SK-N-SH (cell line): ENCODE measurements around the gene ERLIN1. TPM values are rescaled to one million over a fixed set of nuclear protein-coding genes. Genes with fewer than 3 reads are reported as not detected.

Experiments used
- CTCF ChIA-PET: fragments of 300-600, 350-600 bp; formaldehyde crosslinking; extraction: SDS; loops from one replicate; lab custom pipeline; 2021; lab: Yijun Ruan, JAX
- POLR2A ChIA-PET: fragments of 350-600 bp; sonication (Branson Sonifier 250); formaldehyde crosslinking; extraction: SDS; loops from one replicate; lab custom pipeline; 2020; ENCODE audit warnings: antibody characterized with exemption, inconsistent platforms; lab: Yijun Ruan, JAX
- DNase-seq: peaks from one replicate; pipeline ENCODE4 v3.0.0; 2012
- H2AFZ ChIP-seq: fragments of 200-600 bp; sonication (generic); 2 replicates; pipeline ENCODE4 v1.8.1; 2016; ENCODE audit warnings: antibody characterized with exemption, mild to moderate bottlenecking, low read depth
- H3F3A ChIP-seq: fragments of 200-600 bp; sonication (generic); replicated peaks from 2 replicates; pipeline ENCODE3; 2016; ENCODE audit warnings: antibody characterized with exemption, mild to moderate bottlenecking; ENCODE audit not compliant: insufficient read depth
- H3K27ac ChIP-seq, 2 experiments: fragments of 200-500 bp in 1 of 2; fragments of 200-600 bp in 1 of 2; sonication (Bioruptor generic) in 1 of 2; sonication (generic), shearing (Covaris generic) in 1 of 2; 2 replicates each; pipeline versions ENCODE4 v1.5.1 to v1.6.1; 2014 to 2016; ENCODE audit warnings: low read depth in 2 of 2, inconsistent platforms in 1 of 2, low read length in 1 of 2, mild to moderate bottlenecking in 1 of 2, mixed read lengths in 1 of 2
- H3K27me3 ChIP-seq: fragments of 200-600 bp; sonication (generic), shearing (Covaris generic); 2 replicates; pipeline ENCODE4 v1.6.1; 2016; ENCODE audit warnings: mixed run types; ENCODE audit not compliant: insufficient read depth
- H3K36me3 ChIP-seq, 2 experiments: fragments of 200-500 bp in 1 of 2; fragments of 200-600 bp in 1 of 2; sonication (Bioruptor generic) in 1 of 2; sonication (generic) in 1 of 2; replicated peaks in 1 of 2; 2 replicates each; pipeline versions ENCODE3 to v1.5.1; 2014 to 2016; ENCODE audit warnings: low read length in 1 of 2, mild to moderate bottlenecking in 1 of 2; ENCODE audit not compliant: insufficient read depth in 2 of 2, control insufficient read depth in 1 of 2
- H3K4me1 ChIP-seq, 2 experiments: fragments of 200-500 bp in 1 of 2; fragments of 200-600 bp in 1 of 2; sonication (Bioruptor generic) in 1 of 2; sonication (generic), shearing (Covaris generic) in 1 of 2; 2 replicates each; pipeline versions ENCODE4 v1.5.1 to v1.6.1; 2014 to 2016; ENCODE audit warnings: low read depth in 1 of 2, low read length in 1 of 2, mixed run types in 1 of 2; ENCODE audit not compliant: insufficient read depth in 2 of 2, control insufficient read depth in 1 of 2
- H3K4me2 ChIP-seq: fragments of 200-600 bp; sonication (generic), shearing (Covaris generic); 2 replicates; pipeline ENCODE4 v1.6.1; 2017; ENCODE audit warnings: mixed run types
- H3K4me3 ChIP-seq, 2 experiments: fragments of 200-500 bp in 1 of 2; fragments of 200-600 bp in 1 of 2; sonication (Bioruptor generic) in 1 of 2; sonication (generic), shearing (Covaris generic) in 1 of 2; 2 replicates each; pipeline versions ENCODE4 v1.5.1 to v1.8.1; 2014 to 2016; ENCODE audit warnings: low read depth in 2 of 2, inconsistent platforms in 1 of 2, low read length in 1 of 2, mild to moderate bottlenecking in 1 of 2, mixed read lengths in 1 of 2, moderate library complexity in 1 of 2
- H3K79me2 ChIP-seq: fragments of 200-600 bp; sonication (generic); 2 replicates; pipeline ENCODE4 v1.8.1; 2017; ENCODE audit warnings: mild to moderate bottlenecking; ENCODE audit not compliant: insufficient read depth
- H3K9ac ChIP-seq: fragments of 200-600 bp; sonication (generic); 2 replicates; pipeline ENCODE4 v1.6.1; 2017; ENCODE audit warnings: mixed run types
- H3K9me2 ChIP-seq: fragments of 200-600 bp; sonication (generic); 2 replicates; pipeline ENCODE4 v1.6.1; 2017; ENCODE audit warnings: mixed run types
- H3K9me3 ChIP-seq: fragments of 200-600 bp; sonication (generic); 2 replicates; pipeline ENCODE4 v1.6.1; 2017; ENCODE audit warnings: mixed run types, mild to moderate bottlenecking, moderate library complexity
- H4K20me1 ChIP-seq: fragments of 200-600 bp; sonication (generic); 2 replicates; pipeline ENCODE4 v1.6.1; 2017; ENCODE audit warnings: mild to moderate bottlenecking, mixed run types; ENCODE audit not compliant: insufficient read depth
- EP300 ChIP-seq, 2 experiments: IDR thresholded peaks; 2 replicates each; pipeline versions ENCODE4 v1.4.0 to v1.6.1; 2012; ENCODE audit warnings: borderline replicate concordance in 1 of 2, low read depth in 1 of 2, low read length in 1 of 2
- EZH2phosphoT487 ChIP-seq: fragments of 200-600 bp; sonication (generic); IDR thresholded peaks from 2 replicates; pipeline ENCODE4 v1.6.1; 2017; ENCODE audit warnings: low read depth, mixed run types, mild to moderate bottlenecking, antibody characterized with exemption, moderate library complexity, borderline replicate concordance
- FOXM1 ChIP-seq: IDR thresholded peaks from 2 replicates; pipeline ENCODE4 v1.4.0; 2012; ENCODE audit warnings: low read depth, mild to moderate bottlenecking
- GATA2 ChIP-seq: sonication (generic); formaldehyde crosslinking; IDR thresholded peaks from 2 replicates; pipeline ENCODE4 v1.5.0; 2020; ENCODE audit warnings: mild to moderate bottlenecking, missing genetic modification reagents
- MEF2A ChIP-seq: IDR thresholded peaks from 2 replicates; pipeline ENCODE4 v1.4.0; 2012; ENCODE audit warnings: low read depth, borderline replicate concordance
- NFIC ChIP-seq: IDR thresholded peaks from 2 replicates; pipeline ENCODE4 v1.4.0; 2012; ENCODE audit warnings: borderline replicate concordance
- POLR2AphosphoS5 ChIP-seq: IDR thresholded peaks from 2 replicates; pipeline ENCODE4 v1.6.1; 2012; ENCODE audit warnings: low read depth, low read length
- RFX5 ChIP-seq: IDR thresholded peaks from 2 replicates; pipeline ENCODE4 v1.6.1; 2012; ENCODE audit warnings: mild to moderate bottlenecking, improper control_type of control experiment, low read length
- RXRA ChIP-seq: IDR thresholded peaks from 2 replicates; pipeline ENCODE4 v1.4.0; 2012; ENCODE audit warnings: low read depth, mild to moderate bottlenecking, borderline replicate concordance
- TEAD4 ChIP-seq: IDR thresholded peaks from 2 replicates; pipeline ENCODE4 v1.4.0; 2012; ENCODE audit warnings: mild to moderate bottlenecking, borderline replicate concordance; ENCODE audit not compliant: insufficient read depth
- WGBS: methylation state at CpG from one replicate; pipeline ENCODE4 v1.1.6; 2017; ENCODE audit warnings: low lambda C conversion rate; 5-methylcytosine and 5-hydroxymethylcytosine counted together
- polyA plus RNA-seq, 3 experiments: library from polyadenylated mRNA; depleted of rRNA; stranded (reverse); fragments of >200 nt; gene quantifications; 2 replicates each; pipeline ENCODE4 v1.2.3, GENCODE V29; 2012
- TF ChIP-seq, protein P1 (sequence below): IDR thresholded peaks from 2 replicates; pipeline ENCODE4 v1.4.0; 2012; ENCODE audit warnings: low read depth, borderline replicate concordance
- TF ChIP-seq, protein P2 (sequence below): IDR thresholded peaks from 2 replicates; pipeline ENCODE4 v1.4.0; 2012; ENCODE audit warnings: low read depth
- TF ChIP-seq, protein P3 (sequence below): IDR thresholded peaks from 2 replicates; pipeline ENCODE4 v1.6.1; 2012; ENCODE audit warnings: mild to moderate bottlenecking, low read depth, low read length, moderate library complexity
- TF ChIP-seq, protein P4 (sequence below): fragments of 150-350 bp; IDR thresholded peaks from 2 replicates; pipeline ENCODE4 v1.6.1; 2017; ENCODE audit warnings: antibody characterized with exemption, low read length, low read depth, borderline replicate concordance
- TF ChIP-seq, protein P5 (sequence below): fragments of 200-600 bp; sonication (generic); IDR thresholded peaks from 2 replicates; pipeline ENCODE4 v1.6.1; 2017; ENCODE audit warnings: antibody characterized with exemption, mild to moderate bottlenecking, moderate library complexity

The ERLIN1 gene
- polyA plus RNA-seq, 1 of the 3 experiments (the other 2 are of a cell fraction) = 43.8 TPM

DNA sequence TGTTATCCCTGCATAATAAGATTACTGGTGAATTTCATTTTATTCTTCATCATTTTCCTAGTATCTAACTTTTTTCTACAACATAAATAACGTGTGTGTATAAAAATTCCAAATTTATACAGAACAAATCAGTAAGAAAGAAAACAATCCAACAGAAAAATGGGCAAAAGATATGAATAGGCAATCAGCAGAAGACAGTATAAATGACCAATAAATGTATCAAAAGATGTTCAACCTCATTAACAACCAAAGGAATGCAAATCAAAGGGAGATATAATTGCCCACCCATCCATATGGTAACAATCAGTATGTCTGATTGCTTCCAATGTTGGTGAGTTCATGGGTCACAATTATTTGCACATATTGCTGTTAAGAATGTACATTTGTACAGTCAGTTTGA, 13.5 kb downstream of the ERLIN1 start:
- 95% methylated on average over 1 of the region's 1 CpG for WGBS
- H3K4me1 ChIP-seq = no peaks in the 10 kb centered on the region
- DNase-seq = no peak
- H2AFZ ChIP-seq = no peak overlapping the region
- no peak overlapping the region for H3K4me2 ChIP-seq
- TF ChIP-seq RXRA (no peak), EP300 (IDR thresholded peaks at IDR 0.05; ENCODE audit: borderline replicate concordance in 1 of 2, low read depth in 1 of 2, low read length in 1 of 2) (no peak), GATA2 (CRISPR knock-in tag) (no peak), POLR2AphosphoS5 (no peak), NFIC (no peak), EZH2phosphoT487 (no peak), MEF2A (no peak), FOXM1 (no peak), RFX5 (no peak), TEAD4 (no peak)
- TF ChIP-seq, protein P1, sequence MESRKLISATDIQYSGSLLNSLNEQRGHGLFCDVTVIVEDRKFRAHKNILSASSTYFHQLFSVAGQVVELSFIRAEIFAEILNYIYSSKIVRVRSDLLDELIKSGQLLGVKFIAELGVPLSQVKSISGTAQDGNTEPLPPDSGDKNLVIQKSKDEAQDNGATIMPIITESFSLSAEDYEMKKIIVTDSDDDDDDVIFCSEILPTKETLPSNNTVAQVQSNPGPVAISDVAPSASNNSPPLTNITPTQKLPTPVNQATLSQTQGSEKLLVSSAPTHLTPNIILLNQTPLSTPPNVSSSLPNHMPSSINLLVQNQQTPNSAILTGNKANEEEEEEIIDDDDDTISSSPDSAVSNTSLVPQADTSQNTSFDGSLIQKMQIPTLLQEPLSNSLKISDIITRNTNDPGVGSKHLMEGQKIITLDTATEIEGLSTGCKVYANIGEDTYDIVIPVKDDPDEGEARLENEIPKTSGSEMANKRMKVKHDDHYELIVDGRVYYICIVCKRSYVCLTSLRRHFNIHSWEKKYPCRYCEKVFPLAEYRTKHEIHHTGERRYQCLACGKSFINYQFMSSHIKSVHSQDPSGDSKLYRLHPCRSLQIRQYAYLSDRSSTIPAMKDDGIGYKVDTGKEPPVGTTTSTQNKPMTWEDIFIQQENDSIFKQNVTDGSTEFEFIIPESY = no peak
- TF ChIP-seq, protein P2, sequence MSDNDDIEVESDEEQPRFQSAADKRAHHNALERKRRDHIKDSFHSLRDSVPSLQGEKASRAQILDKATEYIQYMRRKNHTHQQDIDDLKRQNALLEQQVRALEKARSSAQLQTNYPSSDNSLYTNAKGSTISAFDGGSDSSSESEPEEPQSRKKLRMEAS = no peak
- TF ChIP-seq, protein P3, sequence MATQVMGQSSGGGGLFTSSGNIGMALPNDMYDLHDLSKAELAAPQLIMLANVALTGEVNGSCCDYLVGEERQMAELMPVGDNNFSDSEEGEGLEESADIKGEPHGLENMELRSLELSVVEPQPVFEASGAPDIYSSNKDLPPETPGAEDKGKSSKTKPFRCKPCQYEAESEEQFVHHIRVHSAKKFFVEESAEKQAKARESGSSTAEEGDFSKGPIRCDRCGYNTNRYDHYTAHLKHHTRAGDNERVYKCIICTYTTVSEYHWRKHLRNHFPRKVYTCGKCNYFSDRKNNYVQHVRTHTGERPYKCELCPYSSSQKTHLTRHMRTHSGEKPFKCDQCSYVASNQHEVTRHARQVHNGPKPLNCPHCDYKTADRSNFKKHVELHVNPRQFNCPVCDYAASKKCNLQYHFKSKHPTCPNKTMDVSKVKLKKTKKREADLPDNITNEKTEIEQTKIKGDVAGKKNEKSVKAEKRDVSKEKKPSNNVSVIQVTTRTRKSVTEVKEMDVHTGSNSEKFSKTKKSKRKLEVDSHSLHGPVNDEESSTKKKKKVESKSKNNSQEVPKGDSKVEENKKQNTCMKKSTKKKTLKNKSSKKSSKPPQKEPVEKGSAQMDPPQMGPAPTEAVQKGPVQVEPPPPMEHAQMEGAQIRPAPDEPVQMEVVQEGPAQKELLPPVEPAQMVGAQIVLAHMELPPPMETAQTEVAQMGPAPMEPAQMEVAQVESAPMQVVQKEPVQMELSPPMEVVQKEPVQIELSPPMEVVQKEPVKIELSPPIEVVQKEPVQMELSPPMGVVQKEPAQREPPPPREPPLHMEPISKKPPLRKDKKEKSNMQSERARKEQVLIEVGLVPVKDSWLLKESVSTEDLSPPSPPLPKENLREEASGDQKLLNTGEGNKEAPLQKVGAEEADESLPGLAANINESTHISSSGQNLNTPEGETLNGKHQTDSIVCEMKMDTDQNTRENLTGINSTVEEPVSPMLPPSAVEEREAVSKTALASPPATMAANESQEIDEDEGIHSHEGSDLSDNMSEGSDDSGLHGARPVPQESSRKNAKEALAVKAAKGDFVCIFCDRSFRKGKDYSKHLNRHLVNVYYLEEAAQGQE = no peak
- TF ChIP-seq, protein P4, sequence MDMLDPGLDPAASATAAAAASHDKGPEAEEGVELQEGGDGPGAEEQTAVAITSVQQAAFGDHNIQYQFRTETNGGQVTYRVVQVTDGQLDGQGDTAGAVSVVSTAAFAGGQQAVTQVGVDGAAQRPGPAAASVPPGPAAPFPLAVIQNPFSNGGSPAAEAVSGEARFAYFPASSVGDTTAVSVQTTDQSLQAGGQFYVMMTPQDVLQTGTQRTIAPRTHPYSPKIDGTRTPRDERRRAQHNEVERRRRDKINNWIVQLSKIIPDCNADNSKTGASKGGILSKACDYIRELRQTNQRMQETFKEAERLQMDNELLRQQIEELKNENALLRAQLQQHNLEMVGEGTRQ = no peak
- TF ChIP-seq, protein P5, sequence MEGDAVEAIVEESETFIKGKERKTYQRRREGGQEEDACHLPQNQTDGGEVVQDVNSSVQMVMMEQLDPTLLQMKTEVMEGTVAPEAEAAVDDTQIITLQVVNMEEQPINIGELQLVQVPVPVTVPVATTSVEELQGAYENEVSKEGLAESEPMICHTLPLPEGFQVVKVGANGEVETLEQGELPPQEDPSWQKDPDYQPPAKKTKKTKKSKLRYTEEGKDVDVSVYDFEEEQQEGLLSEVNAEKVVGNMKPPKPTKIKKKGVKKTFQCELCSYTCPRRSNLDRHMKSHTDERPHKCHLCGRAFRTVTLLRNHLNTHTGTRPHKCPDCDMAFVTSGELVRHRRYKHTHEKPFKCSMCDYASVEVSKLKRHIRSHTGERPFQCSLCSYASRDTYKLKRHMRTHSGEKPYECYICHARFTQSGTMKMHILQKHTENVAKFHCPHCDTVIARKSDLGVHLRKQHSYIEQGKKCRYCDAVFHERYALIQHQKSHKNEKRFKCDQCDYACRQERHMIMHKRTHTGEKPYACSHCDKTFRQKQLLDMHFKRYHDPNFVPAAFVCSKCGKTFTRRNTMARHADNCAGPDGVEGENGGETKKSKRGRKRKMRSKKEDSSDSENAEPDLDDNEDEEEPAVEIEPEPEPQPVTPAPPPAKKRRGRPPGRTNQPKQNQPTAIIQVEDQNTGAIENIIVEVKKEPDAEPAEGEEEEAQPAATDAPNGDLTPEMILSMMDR = no peak
- CTCF ChIA-PET = interaction anchor here (1.2 to 1.9 kb wide), 2 partner anchors 13 to 163 kb away, joined by 3 to 6 read pairs; partner anchors contain the start of genes DNMBP and ERLIN1
- peaks cover 3% of the 10 kb centered on the region for H3F3A ChIP-seq
- POLR2A ChIA-PET = no interaction called here
- peaks cover 64 to 85% of the 10 kb centered on the region in 2 experiments for H3K36me3 ChIP-seq
- H3K27me3 ChIP-seq = no peaks in the 10 kb centered on the region
- peaks cover 16% of the 10 kb centered on the region; the same call in 1 of the 2 replicates for H3K79me2 ChIP-seq
- H3K9me3 ChIP-seq = peaks cover 10% of the 10 kb centered on the region; the same call in 1 of the 2 replicates
- no peak overlapping the region for H3K27ac ChIP-seq
- no peaks in the 10 kb centered on the region for H3K9me2 ChIP-seq
- no peaks in the 10 kb centered on the region for H4K20me1 ChIP-seq
- no peak overlapping the region for H3K4me3 ChIP-seq
- H3K9ac ChIP-seq = no peak overlapping the region
